Kidney (tissue), 14 donors: ENCODE results near the gene SLC35A1. TPM values are rescaled to one million over a fixed set of nuclear protein-coding genes. Genes with fewer than 3 reads are reported as not detected.
"Not testable (repeated sequence)": the region's sequence is repeated elsewhere in the genome, so short reads cannot be mapped to it uniquely, and the experiment has no call there.

Experiments used
- DNase-seq, 5 donors: peaks; one replicate each; pipeline ENCODE4 v3.0.0-alpha.2; 2013 to 2020
- FAIRE-seq: peaks from 2 replicates; lab custom pipeline; 2012; peaks lifted over from hg19 to GRCh38; lab: Jason Lieb, UNC
- H3K27ac ChIP-seq, 2 donors: one replicate each; pipeline ENCODE4 v1.7.0; 2013; ENCODE audit warnings: low read depth in 2 of 2, low read length in 2 of 2, inconsistent platforms in 1 of 2
- H3K27me3 ChIP-seq: one replicate; pipeline ENCODE4 v1.7.1; 2013; ENCODE audit warnings: low read length, inconsistent platforms; ENCODE audit not compliant: control insufficient read depth, insufficient read depth
- H3K36me3 ChIP-seq, 3 donors: one replicate each; pipeline versions ENCODE4 v1.7.0 to v1.7.1; 2013; ENCODE audit warnings: low read length in 3 of 3, control low read depth in 1 of 3, inconsistent platforms in 1 of 3; ENCODE audit not compliant: insufficient read depth in 3 of 3, control insufficient read depth in 2 of 3
- H3K4me1 ChIP-seq, 3 donors: one replicate each; pipeline versions ENCODE4 v1.7.0 to v1.7.1; 2013; ENCODE audit warnings: low read length in 3 of 3, inconsistent platforms in 1 of 3, low read depth in 1 of 3; ENCODE audit not compliant: control insufficient read depth in 2 of 3, insufficient read depth in 2 of 3
- H3K4me3 ChIP-seq, 3 donors: one replicate each; pipeline versions ENCODE4 v1.7.0 to v1.8.1; 2013; ENCODE audit warnings: low read length in 3 of 3, control low read depth in 1 of 3, inconsistent platforms in 1 of 3
- H3K9ac ChIP-seq, 3 donors: one replicate each; pipeline versions ENCODE4 v1.7.0 to v1.7.1; 2013; ENCODE audit warnings: low read length in 3 of 3, control low read depth in 1 of 3, inconsistent platforms in 1 of 3
- H3K9me3 ChIP-seq, 3 donors: one replicate each; pipeline versions ENCODE4 v1.7.0 to v1.7.1; 2013; ENCODE audit warnings: low read length in 3 of 3, control low read depth in 1 of 3, inconsistent platforms in 1 of 3; ENCODE audit not compliant: control insufficient read depth in 2 of 3, insufficient read depth in 1 of 3
- CTCF ChIP-seq: IDR thresholded peaks from 3 replicates; pipeline ENCODE4 v1.5.1; 2012; ENCODE audit warnings: mild to moderate bottlenecking, moderate library complexity, borderline replicate concordance; ENCODE audit not compliant: insufficient read depth; ENCODE audit errors: extremely low read depth
- intact Hi-C: fragments of 100-400 bp; cut with DNase I; formaldehyde crosslinking; loops from one replicate; pipeline ENCODE4 v1.11.1; 2022
- polyA plus RNA-seq: library from polyadenylated mRNA; stranded (reverse); fragments of 350-450 nt; fragmentation: Illumina TruSeq; extraction: RNeasy Lipid Tissue Mini Kit (QIAGEN cat#74804); gene quantifications from one replicate; pipeline ENCODE4 v1.2.3, GENCODE V29; 2014; ENCODE audit warnings: low read depth, low replicate concordance; ENCODE audit not compliant: insufficient read depth
- total RNA-seq: library from RNA; stranded (reverse); fragmentation: NEBNext Ultra II Directional; extraction: Animal tissue kit (Norgen Biotek cat#: 25700); gene quantifications from one replicate; pipeline ENCODE4 v1.2.1, GENCODE V29; 2021
- donor health status: control.
- donor health status: control.
- donor health status: control.
- donor health status: control.
- donor health status: control.
- donor health status: DM: yes; HTN: yes; CAD: no.
- donor health status: Normal renal cell carcinoma (clear cell type).

Gene SLC35A1
- total and polyA plus RNA-seq, 2 donors from 2014 or later, result 18.1 to 20.4 TPM

- Histone ChIP-seq H3K36me3 (peaks cover 0 to 6% (median 0%) of the 10 kb centered on the region in 3 donors), H3K4me1 (no peaks in the 10 kb centered on the region), H3K27me3 (no peaks in the 10 kb centered on the region), H3K9me3 (no peaks in the 10 kb centered on the region), H3K27ac (no peak overlapping the region), H3K9ac (no peak overlapping the region), H3K4me3 (no peak overlapping the region)
- FAIRE-seq, result no peak
- no peak for TF ChIP-seq CTCF
- intact Hi-C loops, result no loop called here
- DNase-seq, result peak in 2 of 5 donors; percentile 35 to 51
Measured at GRCh38 chr6:87483929-87484328, 11.2 kb downstream of the SLC35A1 start.

DNA sequence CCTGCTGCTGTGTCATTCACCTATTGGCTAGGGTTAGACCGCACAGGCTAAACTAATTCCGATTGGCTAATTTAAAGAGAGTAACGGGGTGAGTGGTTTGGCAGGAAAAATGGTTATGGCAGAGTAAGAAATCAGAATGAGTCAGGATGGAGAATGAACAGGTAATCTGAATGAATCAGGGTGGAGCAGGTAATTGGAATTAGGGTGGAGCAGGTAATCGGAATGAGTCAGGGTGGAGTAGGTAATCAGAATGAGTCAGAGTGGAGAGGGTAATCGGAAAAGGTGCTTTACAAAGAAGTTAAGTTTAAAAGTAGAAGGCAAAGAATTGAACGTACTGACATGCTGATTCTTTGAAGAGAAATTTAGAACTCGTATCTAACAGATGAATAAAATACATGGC is 11.7 kb downstream of the SLC35A1 start:
- no peak for TF ChIP-seq CTCF
- no peaks in the 10 kb centered on the region for H3K27me3 ChIP-seq
- intact Hi-C loops, result no loop called here
- no peak overlapping the region for H3K4me3 ChIP-seq
- H3K9me3 ChIP-seq, result no peaks in the 10 kb centered on the region
- no peak overlapping the region for H3K27ac ChIP-seq
- no peak for DNase-seq
- no peak for FAIRE-seq
- no peak overlapping the region for H3K9ac ChIP-seq
- H3K4me1 ChIP-seq, result no peaks in the 10 kb centered on the region
- peaks cover 0 to 6% (median 0%) of the 10 kb centered on the region in 3 donors for H3K36me3 ChIP-seq

DNA sequence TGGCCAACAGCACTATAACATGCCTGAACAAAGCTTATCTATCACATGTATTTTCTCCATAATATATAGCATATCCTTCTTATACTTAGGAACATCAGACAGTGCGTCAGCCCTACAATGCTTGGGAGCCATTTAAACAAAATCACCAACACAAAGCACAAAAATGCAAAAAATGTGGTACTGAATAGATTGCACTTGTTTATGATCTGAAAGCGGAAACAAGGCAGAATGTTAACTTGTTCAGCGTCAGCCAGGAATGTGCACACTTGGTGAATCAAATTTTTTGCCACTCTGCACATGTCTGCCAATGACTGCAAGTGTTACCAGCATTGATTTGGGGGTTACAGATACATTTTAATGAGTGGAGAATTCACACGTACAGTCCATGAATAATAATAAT is 14.8 kb downstream of the SLC35A1 start:
- H3K36me3 ChIP-seq, result no peaks in the 10 kb centered on the region
- DNase-seq (no peak), FAIRE-seq (no peak)

DNA sequence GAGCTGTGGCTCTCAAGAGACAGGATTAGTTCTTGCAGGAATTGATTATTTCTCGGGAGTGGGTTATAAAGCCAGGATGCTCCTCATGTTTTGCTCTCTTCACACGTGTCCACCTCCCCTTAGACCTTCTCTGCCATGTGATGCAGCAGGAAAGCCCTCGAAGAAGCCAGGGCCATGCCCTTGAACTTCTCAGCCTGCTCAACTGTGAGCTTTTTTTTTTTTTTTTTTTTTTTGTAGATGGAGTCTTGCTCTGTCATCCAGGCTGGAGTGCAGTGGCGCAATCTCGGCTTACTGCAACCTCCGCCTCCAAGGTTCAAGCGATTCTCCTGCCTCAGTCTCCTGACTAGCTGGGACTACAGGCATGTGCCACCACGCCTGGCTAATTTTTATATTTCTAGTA is 16.6 kb downstream of the SLC35A1 start:
- H3K27me3 ChIP-seq, H3K4me3 ChIP-seq, H3K27ac ChIP-seq, H3K36me3 ChIP-seq, H3K9ac ChIP-seq, H3K4me1 ChIP-seq, FAIRE-seq, DNase-seq, intact Hi-C loops, H3K9me3 ChIP-seq: not testable (repeated sequence)

More for the DNA sequence above, 14.8 kb downstream of the SLC35A1 start:
- Histone ChIP-seq H3K4me1 (no peaks in the 10 kb centered on the region), H3K9ac (no peak overlapping the region), H3K27ac (no peak overlapping the region), H3K9me3 (no peaks in the 10 kb centered on the region), H3K27me3 (no peaks in the 10 kb centered on the region), H3K4me3 (no peak overlapping the region)
- intact Hi-C loops, result no loop called here
- TF ChIP-seq CTCF, result no peak
